ENCODE results near the gene TRIO.

- no peak for TF ChIP-seq CTCF (IDR thresholded peaks at IDR 0.05 in 2 of 3, conservative IDR thresholded peaks at IDR 0.05 in 1 of 3; ENCODE audit: borderline replicate concordance in 1 of 3, insufficient read depth in 1 of 3, low read depth in 2 of 3, low read length in 2 of 3)
- no peak for TF ChIP-seq POLR2A (IDR thresholded peaks at IDR 0.05; ENCODE audit: borderline replicate concordance, extremely low read depth, insufficient read depth, insufficient read length)
- no peak for TF ChIP-seq REST (IDR thresholded peaks at IDR 0.05; ENCODE audit: low read depth)
- TF ChIP-seq EZH2 (IDR thresholded peaks at IDR 0.05), result no peak
- TF ChIP-seq YY1 (IDR thresholded peaks at IDR 0.05; ENCODE audit: extremely low read depth, insufficient replicate concordance, low read depth, low read length), result no peak
- TF ChIP-seq ZNF274 (IDR thresholded peaks at IDR 0.05; ENCODE audit: low read depth, low read length), result no peak
- TF ChIP-seq SIN3A (IDR thresholded peaks at IDR 0.05; ENCODE audit: low read depth), result no peak
- TF ChIP-seq RAD21 (IDR thresholded peaks at IDR 0.05; ENCODE audit: low read depth), result no peak
- no peak for TF ChIP-seq POLR2AphosphoS5 (IDR thresholded peaks at IDR 0.05; ENCODE audit: low read depth, low read length)
- no peak for TF ChIP-seq CEBPB (IDR thresholded peaks at IDR 0.05; ENCODE audit: low read depth)
- no peak for TF ChIP-seq SP1 (IDR thresholded peaks at IDR 0.05; ENCODE audit: low read depth)
- no peak for TF ChIP-seq EGR1 (IDR thresholded peaks at IDR 0.05; ENCODE audit: low read depth)
- no peak for TF ChIP-seq ELF1 (IDR thresholded peaks at IDR 0.05; ENCODE audit: borderline replicate concordance, low read depth)
- no peak for TF ChIP-seq ZFX (IDR thresholded peaks at IDR 0.05)
These were observed 265.9 kb downstream of the TRIO start for GRCh38 chr5:14408969-14409586.

All from HCT116 (cell line).